Measurements from ENCODE around the gene ARPIN.

DNA sequence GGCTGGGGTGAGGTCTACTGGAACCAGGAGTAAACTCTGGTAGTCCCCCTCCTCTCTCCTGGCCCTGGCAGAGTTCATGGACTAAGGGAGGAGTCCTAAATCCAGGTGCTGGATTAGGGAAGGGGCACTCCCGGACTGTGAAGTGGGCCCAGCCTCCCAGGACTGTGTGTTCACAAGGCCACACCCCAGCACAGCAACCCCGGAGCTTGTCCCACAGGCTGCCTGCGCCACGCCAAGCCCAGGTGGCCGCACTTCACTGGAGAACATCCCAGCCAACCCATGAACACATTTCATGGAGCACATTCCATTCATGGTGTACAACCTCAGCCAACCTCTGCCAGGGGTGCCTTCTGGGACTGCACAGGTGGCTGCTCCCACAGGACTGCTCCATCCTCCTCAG, 8.2 kb downstream of the ARPIN start:
- no peak for TF ChIP-seq FOXA1 (IDR thresholded peaks at IDR 0.05)
- TF ChIP-seq FOXM1 (IDR thresholded peaks at IDR 0.05; ENCODE audit: borderline replicate concordance): no peak
- TF ChIP-seq SP1 (IDR thresholded peaks at IDR 0.05): no peak
- TF ChIP-seq SUZ12 (IDR thresholded peaks at IDR 0.05): no peak
- no peak for TF ChIP-seq BHLHE40 (IDR thresholded peaks at IDR 0.05; ENCODE audit: borderline replicate concordance)
- no peak for TF ChIP-seq ARNT (IDR thresholded peaks at IDR 0.05)
- no peak for TF ChIP-seq ZNF384 (IDR thresholded peaks at IDR 0.05)
- no peak for TF ChIP-seq FOXK2 (IDR thresholded peaks at IDR 0.05)
- TF ChIP-seq NFRKB (IDR thresholded peaks at IDR 0.05): no peak
- TF ChIP-seq LEF1 (IDR thresholded peaks at IDR 0.05; ENCODE audit: borderline replicate concordance): no peak
